ENCODE data around the gene CPTP. TPM values are rescaled to one million over a fixed set of nuclear protein-coding genes. Genes with fewer than 3 reads are reported as not detected.

Gene CPTP
- total and polyA plus RNA-seq, 2 of the 13 experiments (the other 11 are each of a cell fraction or from before 2014, with no cell fraction given) = 5.5 to 9.3 TPM

- TF ChIP-seq LBX2 (CRISPR knock-in tag; IDR thresholded peaks at IDR 0.05; ENCODE audit: borderline replicate concordance) (no peak), ZNF780A (CRISPR knock-in tag; IDR thresholded peaks at IDR 0.05) (no peak), PAXIP1 (CRISPR knock-in tag; conservative IDR thresholded peaks at IDR 0.05) (no peak), ZSCAN9 (CRISPR knock-in tag; IDR thresholded peaks at IDR 0.05; ENCODE audit: borderline replicate concordance) (no peak), ZNF597 (CRISPR knock-in tag; IDR thresholded peaks at IDR 0.05) (no peak), ZFP41 (CRISPR knock-in tag; IDR thresholded peaks at IDR 0.05; ENCODE audit: borderline replicate concordance) (0 out of 2 replicates have a peak, but pooled peaks have one; percentile 4), MEIS2 (CRISPR knock-in tag; IDR thresholded peaks at IDR 0.05) (no peak; the same call in 1 of the 2 replicates), ATF5 (CRISPR knock-in tag; IDR thresholded peaks at IDR 0.05; ENCODE audit: low read depth) (no peak), ZBTB40 (IDR thresholded peaks at IDR 0.05) (no peak), ZBTB40 (CRISPR knock-in tag; IDR thresholded peaks at IDR 0.05) (no peak), PLSCR1 (CRISPR knock-in tag; IDR thresholded peaks at IDR 0.05; ENCODE audit: borderline replicate concordance) (0 out of 2 replicates have a peak, but pooled peaks have one; percentile 66), ZFP36L1 (CRISPR knock-in tag; IDR thresholded peaks at IDR 0.05) (no peak)
These were observed 19.1 kb upstream of the CPTP start (continued) for GRCh38 chr1:1305300-1306069.
